NT2/D1 (cell line): ENCODE results near the gene OVCH1.

ENCODE experiments used
- DNase-seq: peaks from one replicate; pipeline ENCODE4 v3.0.0-alpha.2; 2011; ENCODE audit warnings: low read depth, low spot score
- H3K27me3 ChIP-seq: 2 replicates; pipeline ENCODE4 v1.6.0; 2011; ENCODE audit warnings: mild to moderate bottlenecking; ENCODE audit not compliant: insufficient read length, insufficient read depth
- H3K36me3 ChIP-seq: 2 replicates; pipeline ENCODE4 v1.6.1; 2011; ENCODE audit warnings: mild to moderate bottlenecking, low read length, mixed read lengths; ENCODE audit not compliant: insufficient read depth, insufficient read length
- H3K4me1 ChIP-seq: 2 replicates; pipeline ENCODE4 v1.5.1; 2011; ENCODE audit not compliant: insufficient read depth, insufficient read length
- H3K4me3 ChIP-seq: 2 replicates; pipeline ENCODE4 v1.5.1; 2011; ENCODE audit warnings: low read depth; ENCODE audit not compliant: insufficient read length
- H3K9ac ChIP-seq: 2 replicates; pipeline ENCODE4 v1.6.0; 2011; ENCODE audit warnings: low read depth; ENCODE audit not compliant: insufficient read length
- H3K9me3 ChIP-seq: 2 replicates; pipeline ENCODE4 v1.5.1; 2011; ENCODE audit warnings: mild to moderate bottlenecking, low read length; ENCODE audit not compliant: insufficient read depth
- SUZ12 ChIP-seq: IDR thresholded peaks from 2 replicates; pipeline ENCODE4 v1.6.1; 2011; ENCODE audit not compliant: insufficient read length, insufficient read depth; ENCODE audit errors: extremely low read depth
- YY1 ChIP-seq: IDR thresholded peaks from 2 replicates; pipeline ENCODE4 v1.6.1; 2011; ENCODE audit not compliant: insufficient read length, insufficient read depth
- ZNF274 ChIP-seq: IDR thresholded peaks from 2 replicates; pipeline ENCODE4 v1.6.1; 2011; ENCODE audit warnings: mild to moderate bottlenecking, low read depth, low read length

Gene OVCH1

DNA sequence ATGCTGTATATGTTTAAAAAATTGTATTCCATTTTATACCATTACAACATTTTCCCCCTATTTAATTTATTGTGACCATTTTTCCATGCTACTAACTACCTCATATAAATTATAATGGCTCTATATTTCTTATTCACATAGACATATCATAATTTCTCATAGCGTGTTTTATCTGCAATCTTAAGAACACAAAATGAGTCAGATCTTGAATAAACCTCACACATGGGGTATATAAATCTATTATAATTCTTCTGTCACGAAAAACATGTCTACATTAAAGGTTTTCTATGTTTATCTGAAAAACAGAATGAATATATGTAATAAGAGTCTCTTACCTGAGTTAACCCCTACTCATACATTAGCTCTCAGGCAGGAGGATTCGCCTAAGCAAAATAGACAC, 66.0 kb downstream of the OVCH1 start:
- DNase-seq, result no peak
- H3K27me3 ChIP-seq, result no peaks in the 10 kb centered on the region
- 0 out of 2 replicates have a peak, but pooled peaks cover 1% of the 10 kb centered on the region for H3K9me3 ChIP-seq
- TF ChIP-seq SUZ12 (no peak), ZNF274 (no peak), YY1 (no peak)
- H3K4me1 ChIP-seq, result no peaks in the 10 kb centered on the region
- H3K36me3 ChIP-seq, result no peaks in the 10 kb centered on the region
- no peak overlapping the region for H3K9ac ChIP-seq
- H3K4me3 ChIP-seq, result no peak overlapping the region

DNA sequence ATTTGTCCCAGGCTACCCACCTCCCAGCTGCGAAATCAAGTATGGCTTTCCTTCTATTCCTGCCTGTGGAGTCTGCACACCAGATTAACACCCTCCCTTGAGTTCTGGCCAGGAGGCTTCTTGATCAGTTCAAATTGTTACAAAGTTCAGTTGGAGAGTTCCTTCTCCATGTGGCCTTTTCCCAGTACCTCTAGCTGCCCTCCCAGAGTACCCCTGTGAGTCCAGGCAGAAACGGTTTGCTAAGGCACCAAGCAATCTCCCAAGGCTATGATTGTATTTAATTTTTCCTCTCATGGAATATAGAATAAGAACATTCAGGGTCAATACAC, 66.8 kb downstream of the OVCH1 start:
- Histone ChIP-seq H3K9me3 (no peaks in the 10 kb centered on the region), H3K27me3 (no peaks in the 10 kb centered on the region), H3K4me1 (no peaks in the 10 kb centered on the region), H3K4me3 (no peak overlapping the region), H3K36me3 (no peaks in the 10 kb centered on the region), H3K9ac (no peak overlapping the region)
- DNase-seq, result peak; percentile 9
- TF ChIP-seq YY1 (no peak), ZNF274 (no peak), SUZ12 (no peak)

DNA sequence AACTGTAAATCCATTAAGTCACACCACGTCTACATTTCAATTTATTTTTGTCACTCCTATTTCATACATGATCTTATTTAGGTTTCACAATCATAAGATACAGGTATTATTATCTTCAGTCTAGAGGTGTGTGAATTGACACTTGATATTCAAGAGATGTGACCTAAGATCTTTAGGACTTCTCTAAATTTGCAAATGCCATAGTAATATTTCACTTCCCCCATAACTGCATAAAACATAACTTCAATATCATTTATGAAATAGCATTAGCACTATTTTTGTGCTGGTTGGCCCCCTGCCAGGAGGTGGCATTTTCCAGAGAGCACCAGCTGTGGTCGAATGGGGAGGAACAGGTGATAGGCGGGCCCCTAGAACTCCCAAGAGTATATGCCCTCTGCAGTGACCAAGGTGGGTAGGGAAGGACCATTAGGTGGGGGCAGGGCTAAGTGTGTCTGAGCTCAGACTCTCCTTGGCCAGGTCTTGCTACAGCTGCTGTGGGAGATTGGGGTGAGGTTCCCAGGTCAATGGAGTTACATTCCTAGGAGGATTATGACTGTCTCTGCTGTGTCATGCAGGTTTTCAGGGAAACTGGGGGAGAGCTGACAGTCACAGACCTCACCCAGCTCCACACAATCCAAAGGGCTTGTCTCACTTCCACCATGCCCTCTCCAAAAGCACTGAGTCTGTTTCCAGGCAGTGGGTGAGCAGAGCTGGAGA, 67.3 kb downstream of the OVCH1 start:
- Histone ChIP-seq H3K4me1 (no peaks in the 10 kb centered on the region), H3K4me3 (no peak overlapping the region), H3K36me3 (no peaks in the 10 kb centered on the region), H3K27me3 (no peaks in the 10 kb centered on the region), H3K9ac (no peak overlapping the region), H3K9me3 (no peaks in the 10 kb centered on the region)
- TF ChIP-seq YY1 (no peak), ZNF274 (no peak), SUZ12 (no peak)
- DNase-seq, result peak; percentile 95

DNA sequence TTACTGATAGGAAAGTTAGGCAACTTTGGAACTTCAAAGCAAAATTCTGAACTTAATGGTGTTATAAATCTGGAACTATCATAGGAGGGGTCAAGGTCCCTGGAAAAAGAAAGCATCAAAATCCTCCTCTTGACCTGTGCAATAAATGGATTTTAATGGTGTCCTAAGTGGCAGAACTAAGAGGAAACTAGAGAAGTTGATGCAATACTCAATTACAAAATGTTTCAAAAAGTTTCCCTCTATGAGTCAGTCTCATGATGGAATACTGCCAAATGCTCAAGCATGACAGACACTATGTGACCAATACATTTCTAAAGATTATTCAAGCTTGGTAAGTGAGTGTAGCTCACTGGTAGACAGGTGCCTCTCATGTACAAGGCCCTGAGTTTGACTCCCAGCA, 68.9 kb downstream of the OVCH1 start:
- Histone ChIP-seq H3K9ac (no peak overlapping the region), H3K4me3 (no peak overlapping the region), H3K27me3 (no peaks in the 10 kb centered on the region), H3K4me1 (no peaks in the 10 kb centered on the region), H3K9me3 (peaks cover 9% of the 10 kb centered on the region; the same call in 1 of the 2 replicates), H3K36me3 (no peaks in the 10 kb centered on the region)
- TF ChIP-seq ZNF274, result no peak
- no peak for TF ChIP-seq YY1
- no peak for DNase-seq

DNA sequence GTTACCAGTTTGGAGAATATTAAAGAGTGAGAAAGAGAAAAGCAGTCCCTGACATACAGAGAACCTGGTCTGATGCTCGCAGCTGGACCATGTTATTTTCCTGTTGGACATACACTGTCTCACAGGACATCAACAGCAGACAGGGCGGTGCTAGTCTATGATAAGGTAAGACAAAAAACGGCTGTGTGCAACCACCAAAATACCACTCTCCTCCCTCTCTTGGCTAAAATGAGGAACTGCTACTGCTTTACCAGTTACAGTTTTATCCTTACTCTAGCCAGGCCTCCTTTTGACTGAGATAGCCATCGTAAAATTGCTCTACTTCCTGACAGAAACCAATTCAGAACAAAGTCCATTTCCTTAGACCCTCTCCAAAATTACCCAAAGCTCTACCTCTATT, 69.5 kb downstream of the OVCH1 start:
- Histone ChIP-seq H3K4me1 (no peaks in the 10 kb centered on the region), H3K9ac (no peak overlapping the region), H3K27me3 (no peaks in the 10 kb centered on the region), H3K9me3 (peaks cover 16% of the 10 kb centered on the region; the same call in 1 of the 2 replicates), H3K4me3 (no peak overlapping the region), H3K36me3 (no peaks in the 10 kb centered on the region)
- TF ChIP-seq YY1, result no peak
- TF ChIP-seq ZNF274, result no peak
- TF ChIP-seq SUZ12, result no peak
- DNase-seq, result peak; percentile 16

DNA sequence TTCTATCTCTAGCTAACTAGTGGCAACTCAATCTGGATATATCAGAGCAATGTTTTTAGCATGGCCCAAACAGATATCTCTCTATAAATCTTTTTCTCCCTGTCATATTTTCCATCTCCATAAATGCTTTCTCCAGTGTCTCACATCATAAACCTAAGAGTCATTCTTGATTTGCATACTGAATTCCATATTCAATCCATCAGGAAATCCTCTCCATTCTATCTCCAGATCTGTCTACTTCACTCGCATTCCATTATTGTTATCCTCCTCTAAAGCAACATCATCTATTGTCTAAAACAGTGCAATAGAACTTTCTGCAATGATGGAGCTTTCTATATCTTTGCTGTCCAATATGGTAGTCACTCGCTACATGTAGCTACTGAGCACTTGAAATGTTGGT, 71.0 kb downstream of the OVCH1 start:
- DNase-seq, result no peak
- Histone ChIP-seq H3K9ac (no peak overlapping the region), H3K36me3 (no peaks in the 10 kb centered on the region), H3K4me1 (no peaks in the 10 kb centered on the region), H3K9me3 (peaks cover 17% of the 10 kb centered on the region; the same call in 1 of the 2 replicates), H3K4me3 (no peak overlapping the region), H3K27me3 (no peaks in the 10 kb centered on the region)
- TF ChIP-seq ZNF274 (no peak), YY1 (no peak), SUZ12 (no peak)

DNA sequence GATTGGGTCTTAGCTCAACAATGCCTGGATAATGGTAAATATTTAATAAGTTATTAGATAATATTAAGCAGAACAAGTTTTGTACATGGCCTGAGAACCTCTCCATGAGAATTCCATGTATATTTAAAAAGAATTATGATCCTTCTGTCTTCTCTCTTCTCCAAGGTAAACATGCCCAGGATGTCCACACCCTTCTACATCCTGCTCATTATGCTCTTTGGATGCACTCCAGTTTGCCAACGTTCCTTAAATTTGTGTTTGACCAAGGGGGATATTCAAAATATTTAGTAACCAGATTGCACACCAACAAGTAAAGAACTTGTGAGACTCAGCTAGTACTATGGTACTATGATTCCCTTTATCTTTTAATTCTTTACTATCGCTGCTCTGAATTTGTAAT, 71.8 kb downstream of the OVCH1 start:
- DNase-seq, result no peak
- Histone ChIP-seq H3K27me3 (no peaks in the 10 kb centered on the region), H3K4me3 (no peak overlapping the region), H3K36me3 (no peaks in the 10 kb centered on the region), H3K9ac (no peak overlapping the region), H3K4me1 (no peaks in the 10 kb centered on the region), H3K9me3 (peaks cover 17% of the 10 kb centered on the region; the same call in 1 of the 2 replicates)
- TF ChIP-seq YY1 (no peak), SUZ12 (no peak), ZNF274 (no peak)

DNA sequence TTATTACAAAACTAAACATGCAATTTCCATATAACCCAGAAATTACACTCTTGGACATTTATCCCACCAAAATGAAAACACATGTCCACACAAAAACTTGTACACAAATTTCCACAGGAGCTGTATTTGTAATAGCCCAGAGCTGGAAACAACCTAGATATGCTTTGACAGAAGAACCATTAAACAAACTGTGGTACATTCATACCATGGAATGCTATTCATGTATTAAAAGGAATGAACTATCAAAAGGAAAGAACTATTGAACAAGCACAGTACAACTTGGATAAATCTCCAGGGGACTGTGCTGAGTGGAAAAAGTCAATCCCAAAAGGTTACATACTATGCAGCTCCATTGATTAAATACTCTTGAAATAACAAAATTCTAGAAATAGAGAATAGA, 80.7 kb downstream of the OVCH1 start:
- Histone ChIP-seq H3K9ac (no peak overlapping the region), H3K4me1 (no peaks in the 10 kb centered on the region), H3K36me3 (no peaks in the 10 kb centered on the region), H3K9me3 (peaks cover 14% of the 10 kb centered on the region), H3K27me3 (no peaks in the 10 kb centered on the region), H3K4me3 (no peak overlapping the region)
- TF ChIP-seq ZNF274 (no peak), SUZ12 (no peak), YY1 (no peak)
- no peak for DNase-seq
